K562 (cell line): ENCODE results near the gene PCBP3. TPM values are rescaled to one million over a fixed set of nuclear protein-coding genes. Genes with fewer than 3 reads are reported as not detected.
"Not testable (repeated sequence)": the region's sequence is repeated elsewhere in the genome, so short reads cannot be mapped to it uniquely, and the experiment has no call there.

Experiments
- ATAC-seq: fragments of 200-7000 bp; cut with Tn5 transposase; 3 replicates; pipeline ENCODE4 v1.9.1; 2020; ENCODE audit warnings: moderate library complexity
- BruUV-seq: library from RNA; stranded (reverse); fragments of 400-500 nt; replicated peaks from 2 replicates; lab custom pipeline; 2021; lab: Mats Ljungman, UMichigan
- CTCF ChIA-PET: fragments of 300-600 bp; formaldehyde crosslinking; extraction: SDS; loops from one replicate; lab custom pipeline; 2021; ENCODE audit warnings: low intra/inter-chr PET ratio; lab: Yijun Ruan, JAX
- POLR2A ChIA-PET: fragments of 300-600, 350-650 bp; sonication (Branson Sonifier 250); formaldehyde crosslinking; extraction: SDS; loops from one replicate; lab custom pipeline; 2021; ENCODE audit warnings: antibody characterized with exemption, inconsistent platforms; lab: Yijun Ruan, JAX
- DNase-seq, 4 experiments: peaks; one replicate each; pipeline versions ENCODE4 v3.0.0 to v3.0.0-alpha.2; 2011 to 2018; ENCODE audit warnings: low spot score in 3 of 4, mixed read lengths in 3 of 4; ENCODE audit errors: extremely low read depth in 1 of 4
- FAIRE-seq: peaks from 2 replicates; lab custom pipeline; 2011; peaks lifted over from hg19 to GRCh38; lab: Jason Lieb, UNC
- H2AFZ ChIP-seq: 2 replicates; pipeline ENCODE4 v1.6.0; 2011; ENCODE audit warnings: low read depth, low read length, control low read depth, inconsistent platforms
- H3K27ac ChIP-seq: fragments of 200-600 bp; 3 replicates; pipeline ENCODE4 v1.8.0; 2011; ENCODE audit warnings: low read depth, mild to moderate bottlenecking, control low read depth, inconsistent platforms, low read length, moderate library complexity, mixed read lengths; ENCODE audit errors: extremely low read depth
- H3K27me3 ChIP-seq, 2 experiments: fragments of 300-600 bp in 1 of 2; 2 replicates in 1 of 2; 3 replicates in 1 of 2; pipeline versions ENCODE4 v1.6.0 to v1.8.0; 2011; ENCODE audit warnings: inconsistent platforms in 2 of 2, low read length in 2 of 2, mild to moderate bottlenecking in 1 of 2, mixed read lengths in 1 of 2, moderate library complexity in 1 of 2; ENCODE audit not compliant: control insufficient read depth in 2 of 2, insufficient read depth in 2 of 2
- H3K36me3 ChIP-seq: fragments of 300-600 bp; 3 replicates; pipeline ENCODE4 v1.8.0; 2011; ENCODE audit warnings: mild to moderate bottlenecking, low read length, inconsistent platforms; ENCODE audit not compliant: control insufficient read depth, insufficient read depth
- H3K4me1 ChIP-seq, 2 experiments: fragments of 200-600 bp in 1 of 2; replicated peaks in 1 of 2; 2 replicates in 1 of 2; 3 replicates in 1 of 2; pipeline versions ENCODE4 v1.5.1 to v1.8.0; 2011; ENCODE audit warnings: inconsistent platforms in 2 of 2, low read length in 2 of 2, mild to moderate bottlenecking in 1 of 2, mixed read lengths in 1 of 2, moderate library complexity in 1 of 2; ENCODE audit not compliant: control insufficient read depth in 2 of 2, insufficient read depth in 2 of 2
- H3K4me2 ChIP-seq: 2 replicates; pipeline ENCODE4 v1.6.1; 2011; ENCODE audit warnings: low read length, control low read depth, inconsistent platforms, mixed read lengths; ENCODE audit not compliant: insufficient read depth
- H3K4me3 ChIP-seq: fragments of 200-600 bp; sonication (generic), shearing (Covaris generic); 2 replicates; pipeline ENCODE4 v1.5.1; 2016; ENCODE audit warnings: control low read depth, inconsistent platforms
- H3K79me2 ChIP-seq: fragments of 200-600 bp; 3 replicates; pipeline ENCODE4 v1.8.0; 2011; ENCODE audit warnings: low read length, inconsistent platforms; ENCODE audit not compliant: control insufficient read depth, insufficient read depth
- H3K9ac ChIP-seq, 2 experiments: 2 replicates each; pipeline versions ENCODE4 v1.6.0 to v1.6.1; 2011; ENCODE audit warnings: low read depth in 2 of 2, low read length in 2 of 2, control low read depth in 1 of 2, inconsistent platforms in 1 of 2, mild to moderate bottlenecking in 1 of 2, mixed read lengths in 1 of 2; ENCODE audit not compliant: insufficient read depth in 1 of 2
- H3K9me1 ChIP-seq: one replicate; pipeline ENCODE4 v1.6.0; 2011; ENCODE audit warnings: inconsistent platforms, mild to moderate bottlenecking, low read length, moderate library complexity; ENCODE audit not compliant: control insufficient read depth, insufficient read depth
- H3K9me3 ChIP-seq: replicated peaks from 2 replicates; pipeline ENCODE4 v1.5.1; 2011; ENCODE audit warnings: low read depth, low read length, inconsistent platforms; ENCODE audit not compliant: control insufficient read depth, insufficient read depth
- H4K20me1 ChIP-seq: replicated peaks from 2 replicates; pipeline ENCODE4 v1.6.1; 2011; ENCODE audit warnings: low read length, inconsistent platforms, mixed read lengths; ENCODE audit not compliant: control insufficient read depth, insufficient read depth
- ARHGAP35 ChIP-seq: fragments of 450-650 bp; IDR thresholded peaks from 2 replicates; pipeline ENCODE4 v1.6.1; 2018; ENCODE audit not compliant: partially characterized antibody
- MEIS2 ChIP-seq: fragments of 450-650 bp; IDR thresholded peaks from 2 replicates; pipeline ENCODE4 v1.6.1; 2014; ENCODE audit warnings: mild to moderate bottlenecking; ENCODE audit not compliant: partially characterized antibody
- in situ Hi-C: fragments of 300-500 bp; cut with MboI; formaldehyde crosslinking; loops from 4 replicates; pipeline ENCODE4 v1.15.0; 2018; ENCODE audit warnings: inconsistent platforms, mixed read lengths
- intact Hi-C: fragments of 100-400 bp; cut with micrococcal nuclease; formaldehyde crosslinking; loops from 2 replicates; pipeline ENCODE4 v1.14.2; 2022
- polyA plus RNA-seq, 8 experiments: library from polyadenylated mRNA; depleted of rRNA in 4 of 8; stranded (reverse) in 5 of 8; unstranded in 3 of 8; fragments of >200 nt; fragmentation: Nextera tagmentation in 2 of 8; fragmentation: Illumina TruSeq in 1 of 8; extraction: Ambion mirVana in 2 of 8; extraction: Trizol in 1 of 8; gene quantifications; 2 replicates each; pipeline versions ENCODE4 v1.2.1 to v1.2.3, GENCODE V29; 2011 to 2014; ENCODE audit warnings: inconsistent platforms in 1 of 8, missing spikeins in 1 of 8
- total RNA-seq, 7 experiments: library from RNA; depleted of rRNA in 6 of 7; stranded (reverse); fragments of >200 nt in 6 of 7; fragmentation: Illumina TruSeq in 2 of 7; extraction: Trizol in 2 of 7; gene quantifications; 2 replicates each; pipeline versions ENCODE4 v1.2.1 to v1.2.3, GENCODE V29; 2011 to 2021; ENCODE audit warnings: low replicate concordance in 1 of 7
- TF ChIP-seq, protein P1 (sequence below), 2 experiments: IDR thresholded peaks in 1 of 2; conservative IDR thresholded peaks in 1 of 2; 2 replicates each; pipeline ENCODE4 v1.6.1; 2016; ENCODE audit warnings: low read depth in 2 of 2, mild to moderate bottlenecking in 1 of 2, missing compliant biosample characterization in 1 of 2, missing genetic modification characterization in 1 of 2, moderate library complexity in 1 of 2
- TF ChIP-seq, protein P2 (sequence below): fragments of 450-650 bp; IDR thresholded peaks from 2 replicates; pipeline ENCODE4 v1.6.1; 2016

Gene PCBP3
- total and polyA plus RNA-seq, 9 of the 15 experiments (the other 6 are each of a cell fraction or from before 2014, with no cell fraction given), result 0.18 TPM; not detected in 8

DNA sequence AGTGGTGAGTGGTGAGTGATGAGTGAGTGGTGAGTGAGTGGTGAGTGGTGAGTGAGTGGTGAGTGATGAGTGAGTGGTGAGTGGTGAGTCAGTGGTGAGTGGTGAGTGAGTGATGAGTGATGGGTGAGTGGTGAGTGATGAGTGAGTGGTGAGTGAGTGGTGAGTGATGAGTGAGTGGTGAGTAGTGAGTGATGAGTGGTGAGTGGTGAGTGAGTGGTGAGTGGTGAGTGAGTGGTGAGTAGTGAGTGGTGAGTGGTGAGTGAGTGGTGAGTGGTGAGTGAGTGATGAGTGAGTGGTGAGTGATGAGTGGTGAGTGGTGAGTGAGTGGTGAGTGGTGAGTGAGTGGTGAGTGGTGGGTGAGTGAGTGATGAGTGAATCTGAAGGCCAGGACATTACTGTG lies 172.3 kb downstream of the PCBP3 start:
- H3K4me3 ChIP-seq, H3K4me1 ChIP-seq, H3K27ac ChIP-seq, ATAC-seq, BruUV-seq, intact Hi-C loops, H3K9ac ChIP-seq, H2AFZ ChIP-seq, FAIRE-seq, H3K36me3 ChIP-seq, DNase-seq, CTCF ChIA-PET, H3K4me2 ChIP-seq, H3K9me1 ChIP-seq, H3K9me3 ChIP-seq, POLR2A ChIA-PET, H3K79me2 ChIP-seq: not testable (repeated sequence)
- peak; percentile 72 for TF ChIP-seq ARHGAP35
- peak; percentile 38 for TF ChIP-seq MEIS2
- TF ChIP-seq, protein P1, sequence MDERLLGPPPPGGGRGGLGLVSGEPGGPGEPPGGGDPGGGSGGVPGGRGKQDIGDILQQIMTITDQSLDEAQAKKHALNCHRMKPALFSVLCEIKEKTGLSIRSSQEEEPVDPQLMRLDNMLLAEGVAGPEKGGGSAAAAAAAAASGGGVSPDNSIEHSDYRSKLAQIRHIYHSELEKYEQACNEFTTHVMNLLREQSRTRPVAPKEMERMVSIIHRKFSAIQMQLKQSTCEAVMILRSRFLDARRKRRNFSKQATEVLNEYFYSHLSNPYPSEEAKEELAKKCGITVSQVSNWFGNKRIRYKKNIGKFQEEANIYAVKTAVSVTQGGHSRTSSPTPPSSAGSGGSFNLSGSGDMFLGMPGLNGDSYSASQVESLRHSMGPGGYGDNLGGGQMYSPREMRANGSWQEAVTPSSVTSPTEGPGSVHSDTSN (CRISPR knock-in tag; IDR thresholded peaks at IDR 0.05; ENCODE audit: low read depth), result not testable (repeated sequence)
- TF ChIP-seq, protein P1 (tag; conservative IDR thresholded peaks at IDR 0.05; ENCODE audit: low read depth), result peak; percentile 57
- TF ChIP-seq, protein P2, sequence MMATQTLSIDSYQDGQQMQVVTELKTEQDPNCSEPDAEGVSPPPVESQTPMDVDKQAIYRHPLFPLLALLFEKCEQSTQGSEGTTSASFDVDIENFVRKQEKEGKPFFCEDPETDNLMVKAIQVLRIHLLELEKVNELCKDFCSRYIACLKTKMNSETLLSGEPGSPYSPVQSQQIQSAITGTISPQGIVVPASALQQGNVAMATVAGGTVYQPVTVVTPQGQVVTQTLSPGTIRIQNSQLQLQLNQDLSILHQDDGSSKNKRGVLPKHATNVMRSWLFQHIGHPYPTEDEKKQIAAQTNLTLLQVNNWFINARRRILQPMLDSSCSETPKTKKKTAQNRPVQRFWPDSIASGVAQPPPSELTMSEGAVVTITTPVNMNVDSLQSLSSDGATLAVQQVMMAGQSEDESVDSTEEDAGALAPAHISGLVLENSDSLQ, result peak; percentile 42
- peaks cover 10 to 33% of the 10 kb centered on the region in 2 experiments for H3K27me3 ChIP-seq
- in situ Hi-C loops, result loop anchor here (5.0 kb wide), 1 partner anchor 258 kb away; no protein-coding TSS in a partner anchor
- H4K20me1 ChIP-seq, result peaks cover 11% of the 10 kb centered on the region
